Endometrial microvascular endothelial cells (primary cell): ENCODE results near the gene TMEM248. TPM values are rescaled to one million over a fixed set of nuclear protein-coding genes. Genes with fewer than 3 reads are reported as not detected.
"Not testable (repeated sequence)": the region's sequence is repeated elsewhere in the genome, so short reads cannot be mapped to it uniquely, and the experiment has no call there.

Experiments
- in situ Hi-C: cut with HindIII; loops from 2 replicates; pipeline ENCODE4 v1.10.0; 2017; ENCODE audit warnings: low sequenced_read_pairs, low pct_unique_long_range_greater_than_20kb; ENCODE audit errors: inconsistent ontology term
- total RNA-seq: library from RNA; depleted of rRNA; stranded (reverse); fragments of >200 nt; gene quantifications from one replicate; pipeline ENCODE4 v1.2.3, GENCODE V29; 2015; ENCODE audit errors: inconsistent ontology term

TMEM248 gene, protein sequence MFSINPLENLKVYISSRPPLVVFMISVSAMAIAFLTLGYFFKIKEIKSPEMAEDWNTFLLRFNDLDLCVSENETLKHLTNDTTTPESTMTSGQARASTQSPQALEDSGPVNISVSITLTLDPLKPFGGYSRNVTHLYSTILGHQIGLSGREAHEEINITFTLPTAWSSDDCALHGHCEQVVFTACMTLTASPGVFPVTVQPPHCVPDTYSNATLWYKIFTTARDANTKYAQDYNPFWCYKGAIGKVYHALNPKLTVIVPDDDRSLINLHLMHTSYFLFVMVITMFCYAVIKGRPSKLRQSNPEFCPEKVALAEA
- total RNA-seq: 102 TPM

DNA sequence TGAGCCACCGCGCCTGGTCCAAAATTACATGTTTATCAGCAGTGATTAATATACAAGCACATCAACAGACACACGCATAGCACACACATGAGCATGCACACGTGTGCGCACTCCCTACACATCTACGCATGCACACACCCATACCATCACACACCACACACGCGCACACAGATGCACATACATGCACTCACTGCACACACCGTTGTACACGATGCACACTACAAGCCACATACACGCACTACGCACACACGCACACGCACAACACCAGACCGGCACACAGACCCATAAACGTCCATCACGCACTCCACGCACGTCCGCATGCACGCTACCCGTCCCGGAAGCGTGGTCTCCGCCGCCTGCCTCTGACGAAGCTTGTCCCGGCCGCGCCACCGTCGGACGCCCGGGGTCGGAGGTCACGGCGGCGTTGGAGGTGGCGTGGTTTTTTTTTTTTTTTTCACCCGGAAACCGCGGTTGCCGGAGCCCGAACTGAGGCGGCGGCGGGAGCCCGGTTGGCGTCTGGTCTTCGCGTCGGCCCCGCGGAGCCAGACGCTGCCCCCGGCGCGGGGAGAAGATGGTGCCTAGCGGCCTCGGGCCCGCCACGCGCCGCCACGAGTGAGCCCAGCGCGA is at the start of gene TMEM248:
Gene TMEM248, plus strand, starts transcription at position 457 of the 627 bp plus-strand sequence. CDS start 20,641 bp downstream, outside the sequence.
- in situ Hi-C loops: no loop called here

DNA sequence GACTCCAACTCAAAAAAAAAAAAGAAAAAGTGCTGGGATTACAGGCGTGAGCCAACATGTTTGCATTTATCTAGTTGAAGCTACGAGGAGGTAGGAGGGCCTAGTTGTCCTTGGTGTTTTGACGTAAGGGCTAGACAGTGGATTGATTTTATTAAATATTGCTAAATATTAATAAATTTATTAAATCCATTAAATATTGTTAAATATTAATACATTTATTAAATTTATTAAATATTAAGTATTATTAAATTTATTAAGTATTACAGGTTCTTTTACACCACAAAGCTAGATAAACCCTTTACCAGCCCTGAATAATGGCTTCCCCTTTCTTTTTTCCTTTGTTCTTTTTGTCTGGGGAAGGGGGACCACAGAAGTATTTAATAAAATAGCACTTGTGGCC is 47.5 kb upstream of the TMEM248 start:
- in situ Hi-C loops: no loop called here

- in situ Hi-C loops: no loop called here
Observed at GRCh38 chr7:66877577-66878300, 43.3 kb upstream of the TMEM248 start.

DNA sequence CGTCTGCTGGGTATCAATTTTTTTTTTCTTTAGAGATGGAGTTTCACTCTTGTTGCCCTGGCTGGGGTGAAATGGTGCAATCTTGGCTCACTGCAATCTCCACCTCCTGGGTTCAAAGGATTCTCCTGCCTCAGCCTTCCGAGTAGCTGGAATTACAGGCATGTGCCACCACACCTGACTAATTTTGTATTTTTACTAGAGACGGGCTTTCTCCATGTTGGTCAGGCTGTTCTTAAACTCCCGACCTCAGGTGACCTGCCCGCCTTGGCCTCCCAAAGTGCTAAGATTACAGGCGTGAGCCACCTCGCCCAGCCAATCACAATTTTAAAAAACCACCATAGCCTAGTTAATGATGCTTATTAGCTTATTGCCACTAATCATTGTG is 42.7 kb upstream of the TMEM248 start:
- in situ Hi-C loops: not testable (repeated sequence)

GRCh38 chr7:66880053-66880452 is 41.0 kb upstream of the TMEM248 start:
- in situ Hi-C loops: no loop called here

GRCh38 chr7:66880577-66880976 is 40.4 kb upstream of the TMEM248 start:
- in situ Hi-C loops: not testable (repeated sequence)

DNA sequence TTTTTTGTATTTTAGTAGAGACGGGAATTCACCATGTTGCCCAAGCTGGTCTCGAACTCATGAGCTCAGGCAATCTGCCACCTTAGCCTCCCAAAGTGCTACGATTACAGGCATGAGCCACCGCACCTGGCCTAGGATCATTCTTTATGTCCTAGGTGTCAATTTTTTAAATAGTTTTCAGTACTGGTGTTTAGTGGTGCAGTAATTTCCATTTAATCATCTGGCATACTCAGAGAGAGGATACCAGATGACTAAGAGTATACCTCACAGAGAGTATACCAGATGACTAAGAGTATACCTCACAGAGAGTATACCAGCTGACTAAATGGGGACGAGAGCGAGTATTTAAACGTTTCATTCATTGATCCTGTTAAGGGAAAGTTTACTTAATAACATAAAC is 37.3 kb upstream of the TMEM248 start:
- in situ Hi-C loops: no loop called here

DNA sequence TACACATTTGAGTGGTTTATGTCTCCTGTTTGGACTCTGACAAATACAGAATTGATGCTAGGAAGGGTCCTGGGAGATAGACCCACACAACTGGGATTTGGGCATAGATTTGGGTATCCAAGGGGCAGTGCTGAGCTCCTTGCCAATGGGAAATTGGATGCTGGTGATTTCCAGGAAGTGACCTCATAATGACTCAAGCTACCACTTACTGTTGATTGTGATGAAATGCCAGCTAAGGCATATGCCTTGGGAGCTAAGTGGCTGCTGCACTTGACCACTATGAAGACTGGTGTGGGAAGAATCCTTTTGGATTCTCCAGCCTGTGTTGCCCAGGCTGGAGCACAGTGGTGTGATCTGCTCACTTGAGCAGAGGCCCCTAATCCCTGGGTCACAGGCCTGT is 36.5 kb upstream of the TMEM248 start:
- in situ Hi-C loops: not testable (repeated sequence)

DNA sequence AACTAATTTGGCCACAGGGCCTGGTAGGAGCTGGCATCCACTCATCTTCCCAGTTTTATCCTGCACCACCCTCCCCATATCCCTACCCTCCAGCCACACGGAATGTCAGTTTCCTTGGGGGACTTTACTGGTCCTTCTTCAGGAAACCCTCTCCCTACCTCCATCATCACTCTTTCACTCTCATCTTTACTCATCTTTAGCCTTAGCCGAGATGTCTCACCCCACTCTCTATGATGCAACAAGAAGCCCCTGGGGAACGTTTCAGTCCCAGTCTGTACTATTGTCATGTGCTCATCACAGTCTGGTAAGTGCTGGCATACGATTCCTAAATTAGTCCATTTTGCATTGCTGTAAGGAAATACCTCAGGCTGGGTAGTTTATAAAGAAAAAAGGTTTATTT is 34.9 kb upstream of the TMEM248 start:
- in situ Hi-C loops: no loop called here

GRCh38 chr7:66888223-66888622 is 32.8 kb upstream of the TMEM248 start:
- in situ Hi-C loops: not testable (repeated sequence)

- in situ Hi-C loops: no loop called here
Observed at GRCh38 chr7:66894463-66895080, 26.5 kb upstream of the TMEM248 start.

- in situ Hi-C loops: no loop called here
Observed at GRCh38 chr7:66896441-66896840, 24.6 kb upstream of the TMEM248 start.

GRCh38 chr7:66899552-66900280 is 21.3 kb upstream of the TMEM248 start:
- in situ Hi-C loops: no loop called here

DNA sequence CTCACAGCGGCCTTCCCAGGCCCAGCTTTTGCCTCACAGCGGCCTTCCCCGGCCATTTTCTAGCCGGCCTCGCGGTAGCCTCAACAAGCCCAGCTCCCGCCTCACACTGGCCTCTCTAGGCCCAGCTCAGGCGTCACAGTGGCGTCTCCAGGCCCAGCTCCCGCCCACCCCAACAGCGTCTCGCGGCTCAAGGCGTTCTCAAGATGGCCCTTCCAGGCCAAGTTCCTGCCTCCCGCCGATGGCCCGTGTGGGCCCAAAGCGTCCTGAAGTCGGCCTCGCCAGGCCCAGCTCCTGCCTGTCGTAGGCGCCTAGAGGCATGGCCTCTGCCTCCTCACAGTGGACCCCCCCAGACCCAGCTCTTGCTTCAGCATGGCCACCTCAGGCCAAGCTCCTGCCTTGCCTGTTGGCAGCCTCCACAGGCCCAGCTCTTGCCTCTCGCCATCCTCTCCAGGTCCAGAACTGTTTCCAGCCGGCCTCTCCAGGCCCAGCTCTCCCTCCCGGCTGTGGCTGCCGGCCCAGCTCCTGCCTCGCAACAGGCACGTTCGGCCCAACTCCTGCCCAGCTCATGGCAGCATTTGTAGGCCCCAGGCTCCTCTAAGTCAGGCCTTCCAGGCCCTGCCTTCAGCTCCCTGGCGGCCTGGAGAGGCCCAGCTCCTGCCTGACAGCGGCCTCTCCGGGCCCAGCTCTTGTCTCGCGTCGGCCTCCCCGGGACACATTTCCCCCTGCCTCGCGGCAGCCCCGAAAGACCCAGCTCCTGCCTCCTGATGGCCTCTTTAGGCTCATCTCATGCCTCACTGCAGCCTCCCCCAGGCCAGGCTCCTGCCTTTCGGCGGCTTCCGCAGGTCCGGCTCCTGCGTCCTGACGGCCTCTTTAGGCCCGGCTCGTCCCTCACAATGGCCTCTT is 18.8 kb upstream of the TMEM248 start:
- in situ Hi-C loops: no loop called here

- in situ Hi-C loops: no loop called here
Observed at GRCh38 chr7:66902844-66903180, 18.2 kb upstream of the TMEM248 start.

DNA sequence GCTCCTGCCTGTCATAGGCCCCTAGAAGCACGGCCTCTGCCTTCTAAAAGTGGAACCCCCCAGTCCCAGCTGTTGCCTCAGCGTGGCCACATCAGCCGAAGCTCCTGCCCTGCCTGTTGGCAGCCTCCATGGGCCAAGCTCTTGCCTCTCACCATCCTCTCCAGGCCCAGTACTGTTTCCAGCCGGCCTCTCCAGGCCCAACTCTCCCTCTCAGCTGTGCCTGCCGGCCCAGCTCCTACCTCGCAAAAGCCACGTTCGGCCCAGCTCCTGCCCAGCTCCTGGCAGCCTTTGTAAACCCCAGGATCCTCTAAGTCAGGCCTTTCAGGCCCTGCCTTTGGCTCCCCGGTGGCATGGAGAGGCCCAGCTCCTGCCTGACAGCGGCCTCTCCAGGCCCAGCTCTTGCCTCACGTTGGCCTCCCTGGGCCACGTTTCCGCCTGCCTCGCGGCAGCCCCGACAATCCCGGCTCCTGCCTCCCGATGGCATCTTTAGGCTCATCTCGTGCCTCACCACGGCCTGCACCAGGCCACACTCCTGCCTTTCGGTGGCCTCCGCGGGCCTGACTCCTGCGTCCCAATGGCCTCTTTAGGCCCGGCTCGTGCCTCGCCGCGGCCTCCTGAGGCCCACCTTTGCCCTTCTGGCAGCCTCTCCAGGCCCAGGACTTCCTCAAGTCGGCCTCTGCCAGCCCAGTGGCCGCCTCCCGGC is 17.5 kb upstream of the TMEM248 start:
- in situ Hi-C loops: no loop called here

DNA sequence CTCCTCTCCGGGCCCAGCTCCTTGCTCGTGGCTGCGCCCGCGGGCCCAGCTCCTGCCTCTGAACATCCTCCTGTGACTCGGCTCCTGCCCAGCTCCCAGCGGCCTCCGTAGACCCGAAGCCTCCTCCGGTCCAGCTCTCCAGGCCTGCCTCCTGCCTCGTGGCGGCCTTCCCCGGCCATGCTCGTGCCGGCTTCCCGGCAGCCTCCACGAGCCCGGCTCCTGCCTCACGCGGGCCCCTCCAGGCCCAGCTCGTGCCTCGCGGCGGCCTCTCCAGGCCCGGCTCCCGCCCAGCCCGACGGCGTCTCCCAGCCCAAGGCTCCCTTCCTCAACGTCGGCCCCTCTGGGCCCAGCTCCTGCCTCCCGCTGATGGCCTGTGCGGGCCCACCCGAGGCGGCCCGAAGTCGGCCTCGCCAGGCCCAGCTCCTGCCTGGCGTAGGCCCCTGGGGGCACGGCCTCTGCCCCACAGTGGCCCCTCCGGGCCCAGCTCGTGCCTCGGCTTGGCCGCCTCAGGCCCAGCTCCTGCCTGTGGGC is 16.9 kb upstream of the TMEM248 start:
- in situ Hi-C loops: no loop called here
